GM23338 (cell line): ENCODE data around the gene UQCR11.

Source experiments
- EZH2 ChIP-seq: fragments of 200-600 bp; sonication (generic); IDR thresholded peaks from one replicate; pipeline ENCODE4 v1.8.0; 2017; ENCODE audit warnings: antibody characterized with exemption, mild to moderate bottlenecking, low read depth; ENCODE audit not compliant: unreplicated experiment
- NANOG ChIP-seq: IDR thresholded peaks from 2 replicates; pipeline ENCODE4 v1.6.1; 2016; ENCODE audit warnings: antibody characterized with exemption, borderline replicate concordance
- POLR2AphosphoS5 ChIP-seq: IDR thresholded peaks from 2 replicates; pipeline ENCODE4 v1.6.1; 2016; ENCODE audit warnings: antibody characterized with exemption, low read depth
- TF ChIP-seq, protein P1 (sequence below), 2 experiments: fragments of 200-600 bp in 1 of 2; sonication (generic) in 1 of 2; conservative IDR thresholded peaks; 2 replicates each; pipeline versions ENCODE4 v1.5.1 to v1.6.1; 2016 to 2017; ENCODE audit warnings: antibody characterized with exemption in 2 of 2, low read depth in 2 of 2, mild to moderate bottlenecking in 2 of 2, moderate library complexity in 1 of 2

DNA sequence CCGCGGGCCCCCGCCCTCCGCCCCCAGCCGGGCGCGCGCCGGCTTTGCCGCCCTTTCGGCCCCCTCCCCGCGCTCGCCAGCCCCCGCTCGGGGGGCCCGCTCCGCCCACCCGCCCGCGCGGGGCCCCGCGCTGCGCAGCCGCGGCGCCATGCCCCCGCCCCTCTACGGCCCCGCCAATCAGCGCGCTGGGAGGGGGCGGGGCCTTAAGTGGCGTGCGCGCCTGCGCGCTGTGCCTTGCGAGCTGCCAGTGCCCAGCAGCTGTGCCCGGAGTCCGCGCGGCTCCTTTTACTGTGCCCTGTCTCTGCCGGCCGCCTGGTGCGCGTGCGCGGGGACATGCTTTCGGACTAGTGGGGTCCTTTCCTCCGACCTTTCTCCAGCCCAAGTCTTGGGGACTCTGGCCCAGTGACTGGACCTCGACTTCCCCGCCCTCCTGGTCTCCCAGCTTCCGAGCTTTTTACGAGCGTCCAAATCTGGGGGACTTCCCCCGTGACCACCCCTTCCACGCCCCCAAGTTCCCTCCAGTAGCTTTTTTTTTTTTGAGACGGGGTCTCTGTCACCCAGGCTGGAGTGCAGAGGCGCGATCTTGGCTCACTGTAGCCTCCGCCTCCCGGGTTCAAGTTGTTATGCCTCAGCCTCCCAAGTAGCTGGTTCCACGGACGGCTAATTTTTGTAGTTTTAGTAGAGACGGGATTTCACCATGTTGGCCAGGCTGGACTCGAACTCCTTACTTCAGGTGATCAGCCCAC is 12.3 kb downstream of the UQCR11 start, which contains the start of gene MBD3:
- TF ChIP-seq, protein P1, sequence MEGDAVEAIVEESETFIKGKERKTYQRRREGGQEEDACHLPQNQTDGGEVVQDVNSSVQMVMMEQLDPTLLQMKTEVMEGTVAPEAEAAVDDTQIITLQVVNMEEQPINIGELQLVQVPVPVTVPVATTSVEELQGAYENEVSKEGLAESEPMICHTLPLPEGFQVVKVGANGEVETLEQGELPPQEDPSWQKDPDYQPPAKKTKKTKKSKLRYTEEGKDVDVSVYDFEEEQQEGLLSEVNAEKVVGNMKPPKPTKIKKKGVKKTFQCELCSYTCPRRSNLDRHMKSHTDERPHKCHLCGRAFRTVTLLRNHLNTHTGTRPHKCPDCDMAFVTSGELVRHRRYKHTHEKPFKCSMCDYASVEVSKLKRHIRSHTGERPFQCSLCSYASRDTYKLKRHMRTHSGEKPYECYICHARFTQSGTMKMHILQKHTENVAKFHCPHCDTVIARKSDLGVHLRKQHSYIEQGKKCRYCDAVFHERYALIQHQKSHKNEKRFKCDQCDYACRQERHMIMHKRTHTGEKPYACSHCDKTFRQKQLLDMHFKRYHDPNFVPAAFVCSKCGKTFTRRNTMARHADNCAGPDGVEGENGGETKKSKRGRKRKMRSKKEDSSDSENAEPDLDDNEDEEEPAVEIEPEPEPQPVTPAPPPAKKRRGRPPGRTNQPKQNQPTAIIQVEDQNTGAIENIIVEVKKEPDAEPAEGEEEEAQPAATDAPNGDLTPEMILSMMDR (conservative IDR thresholded peaks at IDR 0.05; ENCODE audit: low read depth in 2 of 2) = no peak
- TF ChIP-seq NANOG = no peak
- TF ChIP-seq POLR2AphosphoS5 = peak; percentile 80
- no peak for TF ChIP-seq EZH2
